PC-9 (cell line): ENCODE data around the gene XKR8. TPM values are rescaled to one million over a fixed set of nuclear protein-coding genes. Genes with fewer than 3 reads are reported as not detected.

ENCODE experiments used
- total RNA-seq: library from RNA; stranded (reverse); gene quantifications from 2 replicates; pipeline ENCODE4 v1.2.3, GENCODE V29; 2021

XKR8 gene
- total RNA-seq, 1 experiment from 2014 or later: 5.7 TPM

Other genes with a start within 250 kb of the XKR8 start
- 9.4 and 9.9 TPM in 2 replicates for gene FAM76A, start 234.0 kb upstream of the XKR8 start, total RNA-seq
- 19.2 and 23.7 TPM in 2 replicates for gene STX12, start 186.8 kb upstream of the XKR8 start, total RNA-seq
- 29.2 and 38.4 TPM in 2 replicates for gene PPP1R8, start 129.2 kb upstream of the XKR8 start, total RNA-seq
- gene THEMIS2, start 87.4 kb upstream of the XKR8 start, total RNA-seq: 3.1 and 10.7 TPM in 2 replicates
- gene RPA2, start 45.4 kb upstream of the XKR8 start, total RNA-seq: 21.1 and 29.1 TPM in 2 replicates
- gene SMPDL3B, start 25.0 kb upstream of the XKR8 start, total RNA-seq: 26.5 and 29.2 TPM in 2 replicates
- gene EYA3, start 128.6 kb downstream of the XKR8 start, total RNA-seq: 9.6 and 19.0 TPM in 2 replicates
- gene PTAFR, start 216.7 kb downstream of the XKR8 start, total RNA-seq: 7.6 and 12.2 TPM in 2 replicates